Mucosa of descending colon (tissue), 3 donors: ENCODE data around the gene SERPINA3. TPM values are rescaled to one million over a fixed set of nuclear protein-coding genes. Genes with fewer than 3 reads are reported as not detected.
A peak's percentile ranks its signal among the peaks of the same experiment; 100 is the strongest.

Source experiments
- ATAC-seq: fragments of 200-7000 bp; cut with Tn5 transposase; one replicate; pipeline ENCODE4 v1.9.1; 2020; ENCODE audit warnings: mild to moderate bottlenecking, moderate library complexity
- DNase-seq, 3 donors: peaks; one replicate each; pipeline ENCODE4 v3.0.0-alpha.2; 2020
- H3K36me3 ChIP-seq: fragments of 200-600 bp; one replicate; pipeline ENCODE4 v1.8.0; 2021; ENCODE audit warnings: low read depth, mild to moderate bottlenecking
- H3K4me1 ChIP-seq: fragments of 200-600 bp; one replicate; pipeline ENCODE4 v1.8.0; 2021; ENCODE audit warnings: low read depth, mild to moderate bottlenecking
- H3K4me3 ChIP-seq: fragments of 200-600 bp; one replicate; pipeline ENCODE4 v1.8.0; 2021; ENCODE audit warnings: mild to moderate bottlenecking
- H3K9me3 ChIP-seq: fragments of 200-600 bp; one replicate; pipeline ENCODE4 v1.8.0; 2021; ENCODE audit warnings: mild to moderate bottlenecking
- CTCF ChIP-seq: fragments of 200-600 bp; IDR thresholded peaks from one replicate; pipeline ENCODE4 v1.8.0; 2022; ENCODE audit warnings: antibody characterized with exemption, mild to moderate bottlenecking
- intact Hi-C, 2 donors: fragments of 100-400 bp; cut with DNase I in 1 of 2; cut with micrococcal nuclease in 1 of 2; formaldehyde crosslinking; loops; one replicate each; pipeline versions ENCODE4 v1.11.0 to v1.11.1; 2022; cut with DNase I, micrococcal nuclease
- total RNA-seq, 3 donors: library from RNA; stranded (reverse); fragmentation: NEBNext Ultra II Directional in 2 of 3; extraction: Animal tissue kit (Norgen Biotek cat#: 25700) in 2 of 3; gene quantifications; one replicate each; pipeline versions ENCODE4 v1.2.1 to v1.2.4, GENCODE V29; 2021 to 2023
- donor health status: DM: no; HTN: no; CAD: no; lungs with moderate emphysema.
- donor health status: DM: no; HTN: no; CAD: no.
- donor health status: DM: no; HTN: yes; CAD: no.

SERPINA3 gene
- total RNA-seq, 3 donors from 2014 or later: 3.1 to 43.9 (median 41.3) TPM

DNA sequence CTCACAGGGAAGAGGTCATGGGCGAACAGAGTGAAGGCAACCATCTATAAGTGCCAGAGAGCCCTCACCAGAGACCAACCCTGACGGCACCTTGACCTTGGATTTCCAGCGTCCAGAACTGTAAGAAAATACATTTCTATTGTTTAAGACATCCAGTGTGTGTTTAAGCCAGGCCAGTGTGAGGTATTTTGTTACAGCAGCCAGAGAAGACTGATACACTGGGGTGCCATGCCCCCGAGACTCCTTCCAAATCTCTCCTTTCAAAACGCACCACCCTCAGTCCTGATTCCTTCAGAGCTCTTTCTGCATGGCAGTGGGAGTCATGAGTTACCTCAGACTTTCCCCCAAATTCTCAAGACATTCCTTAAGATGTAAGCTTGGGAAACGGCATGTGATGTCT lies 33.5 kb upstream of the SERPINA3 start:
- no peak for TF ChIP-seq CTCF
- DNase-seq (no peak), ATAC-seq (no peak)
- H3K9me3 ChIP-seq: no peaks in the 10 kb centered on the region
- H3K4me1 ChIP-seq: no peaks in the 10 kb centered on the region
- no peaks in the 10 kb centered on the region for H3K36me3 ChIP-seq
- H3K4me3 ChIP-seq: no peak overlapping the region
- intact Hi-C loops: no loop called here

DNA sequence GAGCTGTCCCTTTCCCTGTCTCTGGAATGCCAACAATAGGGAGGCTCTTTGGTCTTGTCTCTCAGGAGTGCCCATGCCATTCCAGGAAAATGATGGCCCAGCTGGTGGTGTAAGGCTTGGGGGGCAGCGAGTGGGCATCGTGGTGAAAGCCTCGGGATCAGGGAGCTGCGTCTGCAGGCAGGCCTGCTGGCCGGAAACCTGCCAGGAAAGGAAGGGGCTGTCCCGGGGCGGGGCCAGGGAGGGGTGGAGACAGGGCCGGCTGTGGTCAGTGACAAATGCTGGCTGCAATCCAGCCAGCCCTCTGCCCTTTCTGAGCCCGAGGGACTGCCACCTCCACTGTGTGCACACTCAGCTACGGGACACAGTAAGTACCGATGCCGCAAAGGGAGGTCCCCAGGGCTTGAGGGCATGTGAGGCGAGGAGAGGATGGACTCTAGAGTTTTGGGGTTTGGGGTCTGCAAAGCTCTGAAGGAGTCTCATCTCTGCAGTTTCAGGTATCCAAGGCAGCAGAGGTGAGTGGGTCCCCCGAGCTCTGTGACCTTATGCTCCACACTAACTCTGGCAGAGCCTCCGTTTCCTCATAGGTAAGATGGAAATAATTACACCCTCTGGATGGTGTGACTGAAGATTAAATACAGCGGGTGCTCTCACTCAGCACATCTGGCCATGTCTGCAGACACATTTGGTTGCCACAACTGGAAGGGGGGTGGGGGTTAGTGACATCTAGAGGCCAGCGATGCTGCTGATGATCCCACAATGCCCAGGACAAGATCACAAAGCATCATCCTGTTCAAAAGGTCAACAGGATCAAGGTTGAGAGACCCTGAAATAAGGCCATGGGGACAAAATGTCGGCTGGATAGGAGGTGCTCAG lies 30.8 kb upstream of the SERPINA3 start, which contains the start of gene SERPINA5:
Gene SERPINA5 (plus strand): TSS at position 300 of the 873 bp plus-strand sequence. CDS start 5,937 bp downstream, outside the sequence.
- H3K36me3 ChIP-seq: no peaks in the 10 kb centered on the region
- H3K4me1 ChIP-seq: no peaks in the 10 kb centered on the region
- no peak within 1 kb of the TSS for H3K4me3 ChIP-seq
- intact Hi-C loops: no loop called here
- ATAC-seq (peak; percentile 18), DNase-seq (no peak)
- no peaks in the 10 kb centered on the region for H3K9me3 ChIP-seq
- TF ChIP-seq CTCF: no peak

DNA sequence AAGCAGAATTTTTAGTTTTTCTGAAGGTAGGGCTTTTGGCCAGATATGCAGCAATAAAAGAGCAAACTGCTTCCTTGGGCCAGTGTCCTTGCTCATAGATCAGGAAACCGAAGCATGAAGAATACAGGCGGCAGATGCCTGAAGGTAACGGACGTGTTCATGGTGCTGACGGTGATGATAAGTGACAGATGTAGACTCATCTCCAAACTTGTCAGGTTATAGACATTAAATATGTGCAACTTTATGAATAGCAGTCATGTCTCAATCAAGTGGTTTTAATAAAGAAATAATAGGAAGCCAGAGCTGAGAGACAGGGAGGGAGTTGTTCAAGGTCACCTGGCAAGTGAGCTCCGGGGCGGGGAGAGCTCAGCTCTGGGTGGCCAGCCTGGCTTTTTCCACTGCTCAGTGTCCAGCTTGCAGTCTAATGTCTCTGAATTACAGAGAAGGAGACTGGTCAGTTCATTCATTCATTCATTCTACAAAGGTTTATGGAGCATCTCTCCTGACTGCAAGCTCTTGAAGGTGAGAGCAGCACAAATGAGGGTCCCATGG lies 29.9 kb upstream of the SERPINA3 start:
- Histone ChIP-seq H3K9me3 (no peaks in the 10 kb centered on the region), H3K36me3 (no peaks in the 10 kb centered on the region), H3K4me1 (no peaks in the 10 kb centered on the region), H3K4me3 (no peak overlapping the region)
- intact Hi-C loops: no loop called here
- DNase-seq (no peak), ATAC-seq (no peak)
- no peak for TF ChIP-seq CTCF

GRCh38 chr14:94582851-94583250 lies 29.3 kb upstream of the SERPINA3 start:
- no peak for ATAC-seq
- no peaks in the 10 kb centered on the region for H3K36me3 ChIP-seq
- intact Hi-C loops: no loop called here
- no peaks in the 10 kb centered on the region for H3K4me1 ChIP-seq
- H3K4me3 ChIP-seq: no peak overlapping the region
- no peak for DNase-seq
- no peaks in the 10 kb centered on the region for H3K9me3 ChIP-seq
- TF ChIP-seq CTCF: no peak

GRCh38 chr14:94583557-94583956 lies 28.6 kb upstream of the SERPINA3 start:
- no peak for TF ChIP-seq CTCF
- Histone ChIP-seq H3K4me1 (no peaks in the 10 kb centered on the region), H3K36me3 (no peaks in the 10 kb centered on the region), H3K9me3 (no peaks in the 10 kb centered on the region), H3K4me3 (no peak overlapping the region)
- DNase-seq: no peak
- no peak for ATAC-seq
- intact Hi-C loops: no loop called here
